GM19023 (cell line): Measurements from ENCODE around the gene DNPEP.

Source experiments
- ATAC-seq: cut with Tn5 transposase; IDR thresholded peaks from one replicate; pipeline ENCODE4 v1.9.1; 2021; ENCODE audit warnings: mild to moderate bottlenecking, moderate library complexity; ENCODE audit not compliant: unreplicated experiment

The DNPEP gene

DNA sequence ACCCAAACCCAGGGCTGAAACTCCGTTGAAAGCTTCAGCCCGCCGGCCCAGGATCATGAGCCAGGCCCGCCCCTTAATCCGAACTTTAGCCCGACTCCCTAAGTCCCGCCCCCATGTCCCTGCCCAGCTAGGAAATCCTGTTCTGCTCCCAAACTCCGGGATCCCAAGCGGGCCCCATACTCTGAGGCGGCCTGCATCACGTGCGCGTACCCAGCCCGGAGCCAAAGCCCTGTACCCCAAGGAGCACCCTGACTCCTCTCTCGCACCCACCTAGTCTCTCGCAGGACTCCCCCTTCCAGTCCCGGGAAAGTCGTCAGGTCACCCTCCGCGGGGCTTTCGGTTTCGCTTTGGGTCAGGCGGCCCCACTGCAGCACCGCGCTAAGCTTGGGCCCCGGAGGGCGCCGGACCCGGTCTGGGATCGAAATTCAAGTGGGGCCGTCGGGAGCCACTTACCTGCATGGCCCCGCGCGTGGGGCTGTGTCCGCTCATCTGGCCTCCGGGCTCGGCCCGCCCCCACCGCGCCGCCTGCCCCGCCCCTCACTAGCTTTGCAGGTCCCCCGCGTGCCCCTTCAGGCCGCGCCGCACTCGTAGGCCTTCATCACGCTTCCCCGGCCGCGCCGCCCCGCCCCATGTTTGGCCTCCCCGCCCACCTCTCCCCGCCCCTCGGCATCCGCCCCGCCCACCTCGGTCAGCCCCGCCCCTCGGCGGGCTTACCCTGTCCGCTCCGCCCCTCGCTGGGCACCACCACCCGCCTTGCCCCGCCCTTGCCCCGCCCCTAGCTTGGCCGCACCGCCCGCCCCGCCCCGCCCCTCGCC lies at the start of gene DNPEP:
Gene DNPEP, minus strand, starts transcription at position 607 of the 815 bp plus-strand sequence. Its CDS starts 118 bp downstream, at position 489.
- peak; percentile 69 for ATAC-seq

DNA sequence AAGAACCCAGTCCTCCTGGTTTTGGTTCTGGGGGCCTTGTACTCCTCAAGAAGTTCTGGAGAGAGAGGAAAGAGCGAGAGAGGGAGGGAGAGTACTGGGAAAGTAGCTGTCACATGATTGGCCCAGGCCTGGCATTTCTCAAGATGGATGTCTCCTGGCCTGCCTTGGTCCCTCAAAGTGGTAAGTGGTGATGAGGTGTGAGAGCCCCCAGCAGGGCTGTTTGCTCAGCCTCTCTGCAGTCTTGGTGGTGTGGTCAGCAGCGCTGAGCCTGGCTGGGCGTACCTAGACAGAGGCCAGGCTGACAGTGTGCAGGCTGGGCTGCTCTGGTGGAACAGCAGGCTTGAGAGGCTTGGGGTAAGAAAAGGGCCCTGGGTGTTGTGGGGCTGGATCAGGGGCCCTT lies 49.4 kb upstream of the DNPEP start:
- no peak for ATAC-seq

DNA sequence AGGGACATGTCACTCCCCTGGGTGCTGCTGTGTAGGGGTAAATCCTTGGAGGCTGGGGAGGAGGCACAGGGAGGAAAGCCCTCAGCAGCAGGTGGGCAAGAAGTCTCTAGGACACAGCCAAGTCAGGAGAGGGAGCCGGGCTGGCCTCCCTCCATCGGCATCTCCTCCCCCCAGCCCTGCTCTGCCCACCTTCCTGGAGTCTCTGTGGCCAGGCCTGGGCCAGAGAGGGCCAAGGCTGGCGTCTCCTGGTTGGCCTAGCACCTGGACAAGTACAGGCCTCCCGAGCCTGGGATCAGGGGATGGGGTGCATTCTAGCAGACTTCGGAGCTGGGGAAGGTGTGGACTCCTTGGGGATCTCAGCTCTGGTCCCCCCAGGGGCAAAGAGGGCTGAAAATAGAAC lies 48.8 kb upstream of the DNPEP start:
- no peak for ATAC-seq

DNA sequence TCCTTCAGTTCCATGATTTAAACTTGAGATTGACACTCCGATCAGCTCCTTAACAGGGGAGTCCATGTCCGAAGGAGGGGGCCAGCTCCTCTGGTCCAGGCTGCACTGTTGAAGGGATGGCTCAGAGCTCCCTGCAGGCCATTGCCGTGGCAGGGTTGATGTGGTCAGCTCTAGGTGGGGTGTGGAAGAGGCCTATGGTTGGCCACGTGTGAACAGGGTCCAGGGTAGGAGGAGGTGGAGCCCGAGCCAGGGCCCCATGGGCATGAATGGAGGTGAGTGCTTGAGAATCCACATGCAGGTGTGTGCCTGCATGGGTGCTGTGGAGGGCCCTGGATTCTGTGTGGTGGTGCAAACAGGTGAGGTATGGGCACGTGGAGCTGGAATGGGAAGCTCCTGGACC lies 48.0 kb upstream of the DNPEP start:
- no peak for ATAC-seq

DNA sequence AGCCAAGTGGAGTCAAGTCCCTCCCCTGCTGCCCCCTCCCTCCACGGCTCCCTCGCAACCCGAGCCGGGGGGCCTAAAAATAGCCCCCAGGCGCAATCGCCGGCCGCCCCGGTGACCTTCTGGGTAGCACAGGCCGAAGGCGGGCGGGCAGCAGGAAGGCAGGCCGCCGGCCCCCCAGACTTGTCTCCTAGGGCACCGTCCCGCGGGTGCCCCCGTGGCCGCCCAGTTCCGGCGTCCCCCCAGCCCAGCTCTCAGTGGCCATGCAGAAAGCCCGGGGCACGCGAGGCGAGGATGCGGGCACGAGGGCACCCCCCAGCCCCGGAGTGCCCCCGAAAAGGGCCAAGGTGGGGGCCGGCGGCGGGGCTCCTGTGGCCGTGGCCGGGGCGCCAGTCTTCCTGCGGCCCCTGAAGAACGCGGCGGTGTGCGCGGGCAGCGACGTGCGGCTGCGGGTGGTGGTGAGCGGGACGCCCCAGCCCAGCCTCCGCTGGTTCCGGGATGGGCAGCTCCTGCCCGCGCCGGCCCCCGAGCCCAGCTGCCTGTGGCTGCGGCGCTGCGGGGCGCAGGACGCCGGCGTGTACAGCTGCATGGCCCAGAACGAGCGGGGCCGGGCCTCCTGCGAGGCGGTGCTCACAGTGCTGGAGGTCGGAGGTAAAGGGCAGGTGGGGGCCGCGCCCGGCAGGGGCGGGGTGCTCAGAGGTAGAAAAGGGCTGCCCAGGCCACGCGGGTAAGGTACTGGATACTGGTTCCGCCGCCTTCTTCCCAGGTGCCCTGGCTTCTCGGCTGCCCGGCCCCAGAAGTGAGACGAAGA lies 47.2 kb upstream of the DNPEP start, which contains the start of gene SPEG:
Gene SPEG, plus strand, starts transcription at position 126 of the 808 bp plus-strand sequence. Its CDS starts 135 bp downstream, at position 261.
- ATAC-seq, result no peak

DNA sequence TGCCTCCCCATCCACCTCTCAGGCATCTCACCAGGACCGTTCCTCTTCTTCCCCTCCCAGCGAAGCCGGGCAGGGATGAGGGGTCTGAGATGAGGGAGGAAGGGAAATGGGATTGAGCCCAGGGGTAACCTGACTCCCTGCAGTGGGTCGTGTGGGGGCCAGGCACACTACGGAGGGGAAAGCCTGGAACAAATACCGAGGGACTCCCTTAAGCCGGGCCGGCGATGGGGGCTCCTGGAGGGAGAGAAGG lies 46.7 kb upstream of the DNPEP start:
- ATAC-seq, result no peak

DNA sequence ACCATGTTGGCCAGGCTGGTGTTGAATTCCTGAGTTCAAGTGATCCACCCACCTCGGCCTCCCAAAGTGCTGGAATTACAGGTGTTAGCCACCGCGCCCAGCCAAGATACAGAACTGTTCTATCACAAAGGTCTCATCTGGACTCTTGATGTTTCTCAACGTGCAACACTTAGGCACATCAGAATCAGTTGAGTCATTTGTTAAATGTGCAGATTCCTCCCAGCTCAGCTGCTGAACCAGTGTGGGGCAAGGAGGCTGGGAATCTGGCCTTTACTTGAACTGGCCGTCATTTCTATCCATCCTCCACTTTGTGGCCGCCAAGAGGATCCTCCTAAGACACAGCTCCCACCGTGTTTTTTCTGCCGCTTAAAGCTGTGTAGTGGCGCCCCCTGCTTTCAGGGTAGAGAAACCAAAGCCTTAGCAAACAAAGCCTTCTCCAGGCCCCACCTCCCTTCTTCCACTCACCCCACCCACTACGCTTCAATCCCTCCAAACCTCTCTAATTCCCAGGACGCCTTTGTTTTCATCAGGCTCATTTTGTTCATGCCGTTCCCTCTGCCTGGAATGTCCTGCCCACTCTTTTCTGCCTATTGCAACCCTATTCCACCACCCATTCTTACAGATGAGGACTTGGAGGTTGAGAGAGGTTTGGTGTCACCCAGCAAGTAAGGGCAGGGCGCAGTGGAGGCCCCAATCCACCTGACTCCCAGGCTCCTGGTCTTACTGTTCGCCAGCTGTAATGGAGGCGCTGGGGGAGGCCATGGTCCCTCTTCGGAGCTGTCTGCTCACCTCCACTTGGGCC lies 46.2 kb upstream of the DNPEP start:
- ATAC-seq, result no peak

DNA sequence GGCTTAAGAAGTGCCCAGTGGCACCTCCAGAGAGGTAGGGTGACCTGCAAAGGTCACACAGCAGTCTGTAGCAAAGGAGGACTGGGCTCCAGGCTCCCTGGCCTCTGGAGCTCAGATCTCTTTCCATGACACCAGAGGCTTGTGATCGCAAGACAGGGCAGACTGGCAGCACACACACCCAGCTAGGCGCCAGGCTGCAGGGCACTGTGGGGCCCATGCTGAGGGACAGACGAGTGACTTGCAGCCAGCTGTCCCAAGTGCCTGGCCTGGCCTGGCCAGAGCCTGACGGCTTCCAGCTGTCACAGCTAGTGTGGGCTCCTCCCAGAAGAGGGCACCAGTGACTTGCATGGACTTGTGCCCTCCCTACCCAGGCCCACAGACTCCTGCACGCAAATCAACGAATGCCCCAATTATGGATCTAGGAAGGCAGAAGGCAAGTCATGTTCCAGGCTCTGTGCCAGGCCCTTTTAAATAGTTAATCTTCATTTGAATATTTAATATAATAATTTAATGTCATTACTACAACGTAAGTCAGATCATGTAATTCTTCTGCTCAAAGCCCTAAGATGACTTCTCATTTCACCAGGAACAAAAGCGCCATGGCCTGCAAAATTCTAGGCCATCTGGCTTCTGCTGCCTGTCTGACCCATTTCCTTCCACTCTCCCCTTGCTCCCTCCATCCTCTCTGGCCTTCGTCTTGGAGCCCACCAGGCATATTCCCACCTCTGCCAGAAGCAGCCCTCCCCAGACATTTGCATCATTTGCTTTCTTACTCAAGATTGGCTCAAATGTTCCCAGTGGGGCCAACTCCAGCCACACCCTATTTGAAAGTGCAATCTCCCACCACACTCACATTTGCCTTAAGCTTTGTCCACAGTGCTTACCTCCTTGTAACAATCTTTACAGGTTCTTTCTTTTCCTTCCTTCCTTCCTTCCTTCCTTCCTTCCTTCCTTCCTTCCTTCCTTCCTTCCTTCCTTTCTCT lies 43.2 kb upstream of the DNPEP start:
- ATAC-seq, result no peak

DNA sequence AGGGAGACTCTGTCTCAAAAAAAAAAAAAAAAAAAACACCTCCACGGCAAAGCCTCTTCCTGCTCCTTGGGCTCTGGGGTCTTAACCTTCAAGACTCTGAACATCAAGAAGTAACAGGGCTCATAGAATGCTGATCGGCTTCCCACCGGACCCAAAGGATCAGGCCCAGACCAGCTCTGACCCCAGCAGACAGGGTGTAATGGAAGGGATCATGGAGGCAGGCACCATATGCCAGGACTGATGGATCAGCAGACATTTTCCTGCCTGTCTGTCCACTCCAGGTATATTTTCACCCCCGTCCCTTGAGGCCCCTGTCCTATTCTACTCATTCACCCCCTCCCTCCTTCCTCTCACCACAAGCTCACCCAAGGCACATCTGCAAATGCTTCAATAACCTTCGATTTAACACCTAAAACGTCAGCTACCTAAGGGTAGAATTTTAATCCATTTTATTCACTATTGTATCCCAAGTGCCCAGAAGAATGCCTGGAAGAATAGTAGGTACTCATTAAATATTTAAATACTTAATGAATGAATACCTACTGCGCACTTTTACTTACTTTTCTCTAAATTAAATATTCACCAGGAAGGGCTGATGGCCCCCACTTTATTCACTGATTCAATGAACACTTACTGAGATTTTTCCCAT lies 42.4 kb upstream of the DNPEP start:
- no peak for ATAC-seq

DNA sequence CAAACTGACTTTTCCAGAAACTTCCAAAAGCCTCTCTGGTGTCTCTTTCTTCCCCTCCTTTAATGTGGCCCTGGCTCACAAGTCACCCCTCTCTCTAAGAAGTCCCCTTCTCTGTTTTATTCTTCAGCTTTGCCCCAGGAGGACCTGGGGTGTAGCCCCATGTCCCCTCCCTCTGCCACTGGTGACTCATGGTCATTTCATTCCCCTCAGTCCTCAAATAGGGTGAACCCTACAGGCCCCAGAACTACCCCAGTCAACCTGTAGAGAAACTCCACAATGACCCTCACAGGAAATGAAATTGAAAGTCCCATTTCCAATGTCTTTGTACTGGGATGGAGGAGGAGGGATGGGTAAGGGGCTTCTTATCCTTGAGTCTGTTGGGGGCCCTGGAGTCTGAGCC lies 40.8 kb upstream of the DNPEP start:
- no peak for ATAC-seq

DNA sequence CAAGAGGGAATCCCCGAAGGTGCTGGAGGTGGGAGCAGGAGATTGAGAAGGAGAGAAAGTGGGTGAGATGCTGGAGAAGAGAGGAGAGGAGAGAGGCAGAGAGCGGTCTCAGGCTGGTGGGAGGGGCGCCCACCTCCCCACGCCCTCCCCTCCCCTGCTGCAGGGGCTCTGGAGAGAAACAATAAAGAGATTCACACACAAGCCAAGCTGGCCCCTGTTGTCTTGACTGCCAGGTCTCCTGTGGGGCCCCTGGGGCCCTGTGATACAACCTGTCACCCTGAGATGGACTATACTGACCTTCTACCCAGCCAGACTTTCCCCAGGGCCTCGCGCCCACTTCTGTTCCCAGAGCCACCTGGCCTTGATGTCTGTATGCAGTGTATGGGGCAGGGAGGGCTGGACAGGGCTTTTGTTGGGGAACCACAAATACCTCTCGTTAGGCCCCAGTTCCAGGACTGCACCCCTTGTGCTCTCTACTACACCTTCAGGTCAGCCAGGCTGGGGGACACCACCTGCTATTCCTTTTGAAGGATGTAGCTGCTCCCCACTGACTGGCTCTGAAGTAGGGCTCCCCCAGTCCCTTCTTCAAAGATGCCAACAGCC lies 38.9 kb upstream of the DNPEP start:
- ATAC-seq, result no peak

DNA sequence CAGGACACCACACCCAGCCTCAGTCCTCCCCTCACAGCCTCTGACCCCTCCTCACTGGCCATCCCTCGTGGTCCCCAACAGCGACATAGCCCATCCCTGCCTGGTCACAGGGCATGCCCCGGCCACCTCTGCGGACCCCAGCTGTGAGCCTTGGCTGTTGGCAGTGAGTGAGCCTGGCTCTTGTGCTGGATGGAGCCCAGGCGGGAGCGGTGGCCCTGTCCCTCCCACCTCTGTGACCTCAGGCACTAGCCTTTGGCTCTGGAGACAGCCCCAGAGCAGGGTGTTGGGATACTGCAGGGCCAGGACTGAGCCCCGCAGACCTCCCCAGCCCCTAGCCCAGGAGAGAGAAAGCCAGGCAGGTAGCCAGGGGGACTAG lies 38.3 kb upstream of the DNPEP start:
- ATAC-seq, result no peak

DNA sequence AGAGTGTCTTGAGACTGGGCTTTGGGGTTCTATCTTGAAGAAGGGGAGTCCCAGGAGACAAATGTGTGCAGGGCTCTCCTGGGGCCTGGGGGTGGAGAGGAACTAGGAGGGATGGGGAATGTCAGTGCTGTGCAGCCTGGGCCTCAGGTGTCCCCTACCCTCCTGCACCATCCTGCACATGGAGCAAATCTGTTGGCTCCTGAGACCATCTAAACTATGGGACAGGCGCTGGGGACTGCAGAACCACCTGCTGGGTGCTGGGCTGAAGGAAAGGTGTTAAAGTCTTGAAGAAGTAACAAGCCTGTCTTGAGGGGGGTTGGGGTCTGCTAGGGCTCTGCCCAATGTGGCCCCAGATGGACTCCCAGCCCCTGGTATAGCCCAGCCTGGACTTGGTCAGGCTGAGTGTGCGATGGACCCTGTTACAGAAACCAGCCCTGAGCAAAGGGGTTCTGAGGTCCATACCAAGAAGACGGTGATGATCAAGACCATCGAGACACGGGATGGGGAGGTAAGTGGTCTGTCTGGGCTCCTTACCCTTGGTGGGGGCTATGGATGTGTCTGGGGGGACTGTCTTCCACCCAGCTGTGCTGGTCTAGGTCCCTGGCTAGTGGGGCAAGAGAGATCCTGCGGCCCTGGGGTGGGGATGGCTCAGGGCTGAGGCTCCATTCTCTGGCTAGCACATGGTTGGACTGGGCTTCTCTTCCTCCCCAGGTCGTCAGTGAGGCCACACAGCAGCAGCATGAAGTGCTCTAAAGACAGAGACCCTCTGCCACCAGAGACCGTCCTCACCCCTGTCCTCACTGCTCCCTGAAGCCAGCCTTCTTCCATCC lies 37.7 kb upstream of the DNPEP start:
- ATAC-seq, result no peak

DNA sequence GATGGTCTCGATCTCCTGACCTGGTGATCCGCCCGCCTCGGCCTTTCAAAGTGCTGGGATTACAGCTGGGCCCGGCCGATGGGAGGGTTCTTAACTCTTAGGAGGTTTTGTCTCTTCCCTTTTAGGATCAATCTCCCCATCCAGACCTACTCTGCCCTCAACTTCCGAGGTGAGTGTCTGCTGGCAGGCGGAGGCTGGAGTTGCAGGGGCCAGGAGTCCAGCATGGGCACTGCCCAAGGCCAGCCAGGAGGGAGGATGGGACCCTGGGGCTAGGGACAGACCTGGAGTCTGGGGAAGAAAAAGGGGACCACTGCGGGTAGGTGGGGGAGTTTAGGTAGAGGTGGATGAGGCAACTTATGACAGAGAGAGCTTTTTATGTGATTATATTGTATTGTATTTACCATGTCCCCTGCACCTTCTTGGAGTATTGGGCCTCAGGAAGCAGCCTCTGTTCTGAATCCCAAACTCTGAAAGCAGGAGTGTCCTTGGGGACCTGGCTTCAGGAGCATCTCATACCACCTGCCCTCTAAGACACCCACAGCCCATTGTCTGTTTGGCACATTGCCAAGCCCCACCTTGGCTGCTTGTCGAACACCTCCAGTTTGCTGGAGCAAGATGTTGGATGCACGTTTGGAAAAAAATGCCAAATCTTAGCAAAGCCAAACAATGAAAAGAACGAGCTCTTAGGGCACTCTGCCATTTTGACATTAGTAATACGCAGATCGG lies 36.1 kb upstream of the DNPEP start:
- no peak for ATAC-seq

DNA sequence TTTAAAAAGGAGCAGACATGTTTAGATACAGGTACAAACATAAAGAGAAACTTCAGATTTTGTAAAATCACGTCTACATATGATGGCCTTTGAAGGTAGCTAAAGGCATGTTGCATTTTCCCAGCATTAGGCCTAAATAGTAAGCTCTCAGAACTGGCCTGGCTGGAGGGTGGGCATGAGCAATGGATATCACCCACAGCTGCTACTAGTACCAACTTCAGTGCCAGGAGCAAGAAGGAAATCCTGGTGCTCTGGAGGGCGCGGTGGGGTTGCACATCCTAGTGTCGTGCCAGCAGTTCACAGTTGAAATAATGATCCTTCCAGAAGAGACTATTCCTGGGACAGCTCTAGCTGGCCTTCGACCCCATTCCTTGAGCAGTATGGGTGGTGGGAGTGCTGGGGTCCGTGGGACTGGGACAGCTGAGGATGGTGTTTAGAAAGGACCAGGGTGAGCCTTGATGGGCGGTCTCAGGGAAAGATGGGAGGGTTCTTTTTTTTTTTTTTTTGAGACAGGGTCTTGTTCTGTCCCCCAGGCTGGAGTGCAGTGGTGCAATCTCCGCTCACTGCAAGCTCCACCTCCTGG lies 35.3 kb upstream of the DNPEP start:
- ATAC-seq, result no peak

DNA sequence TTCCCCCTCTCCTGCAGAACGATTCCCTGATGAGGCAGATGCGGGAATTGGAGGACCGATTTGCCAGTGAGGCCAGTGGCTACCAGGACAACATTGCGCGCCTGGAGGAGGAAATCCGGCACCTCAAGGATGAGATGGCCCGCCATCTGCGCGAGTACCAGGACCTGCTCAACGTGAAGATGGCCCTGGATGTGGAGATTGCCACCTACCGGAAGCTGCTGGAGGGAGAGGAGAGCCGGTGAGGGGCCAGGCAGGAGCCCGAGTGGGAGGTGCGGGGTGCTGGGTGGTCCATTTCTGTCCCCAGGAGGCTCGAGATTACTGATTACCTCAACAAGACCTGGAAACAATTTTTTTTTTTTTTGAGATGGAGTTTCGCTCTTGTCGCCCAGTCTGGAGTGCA lies 33.6 kb upstream of the DNPEP start:
- no peak for ATAC-seq

DNA sequence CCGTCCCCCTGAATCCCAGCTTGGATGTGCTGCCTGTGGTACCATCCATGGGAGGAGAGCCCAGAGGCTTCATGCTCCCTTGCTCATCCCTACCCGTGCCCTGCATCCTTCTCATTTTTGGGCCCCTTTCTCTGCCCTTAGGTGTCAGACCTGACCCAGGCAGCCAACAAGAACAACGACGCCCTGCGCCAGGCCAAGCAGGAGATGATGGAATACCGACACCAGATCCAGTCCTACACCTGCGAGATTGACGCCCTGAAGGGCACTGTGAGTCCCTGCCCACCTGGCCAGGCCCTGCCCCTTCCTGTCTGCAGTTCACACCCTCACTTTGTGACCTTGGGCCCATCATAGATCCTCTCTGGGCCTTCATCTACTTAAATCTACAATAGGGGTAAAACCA lies 33.0 kb upstream of the DNPEP start:
- ATAC-seq, result no peak
